Measurements from ENCODE around the gene AKAP13. TPM values are rescaled to one million over a fixed set of nuclear protein-coding genes. Genes with fewer than 3 reads are reported as not detected.

The AKAP13 gene
- total and polyA plus RNA-seq, 2 of the 13 experiments (the other 11 are each of a cell fraction or from before 2014, with no cell fraction given) = 6.7 to 27.1 TPM

- TF ChIP-seq ZHX2 (IDR thresholded peaks at IDR 0.05; ENCODE audit: low read depth) = no peak
- TF ChIP-seq ZHX2 (CRISPR knock-in tag; IDR thresholded peaks at IDR 0.05; ENCODE audit: borderline replicate concordance) = no peak
- TF ChIP-seq FOXP1 (IDR thresholded peaks at IDR 0.05) = no peak
- TF ChIP-seq FOXP1 (CRISPR knock-in tag; IDR thresholded peaks at IDR 0.05) = peak; percentile 27; the same call in 1 of the 2 replicates
- TF ChIP-seq ZSCAN20 (CRISPR knock-in tag; IDR thresholded peaks at IDR 0.05; ENCODE audit: borderline replicate concordance) = no peak
- TF ChIP-seq MXI1 (IDR thresholded peaks at IDR 0.05; ENCODE audit: borderline replicate concordance, low read depth, low read length) = no peak
- TF ChIP-seq BRD4 (CRISPR knock-in tag; IDR thresholded peaks at IDR 0.05) = no peak
- TF ChIP-seq ZSCAN29 (CRISPR knock-in tag; conservative IDR thresholded peaks at IDR 0.05) = no peak
- no peak for TF ChIP-seq ZNF713 (CRISPR knock-in tag; IDR thresholded peaks at IDR 0.05)
- 0 out of 4 replicates have a peak, but pooled peaks of 1 of the 2 experiments have one; percentile 24 for TF ChIP-seq KLF16 (CRISPR knock-in tag; IDR thresholded peaks at IDR 0.05)
- TF ChIP-seq ZNF496 (CRISPR knock-in tag; IDR thresholded peaks at IDR 0.05; ENCODE audit: insufficient replicate concordance) = no peak
- TF ChIP-seq JUN (CRISPR knock-in tag; IDR thresholded peaks at IDR 0.05) = 0 out of 2 replicates have a peak, but pooled peaks have one; percentile 40
- no peak for TF ChIP-seq HNF1A (IDR thresholded peaks at IDR 0.05; ENCODE audit: low read depth)
- TF ChIP-seq HNF1A (CRISPR knock-in tag; IDR thresholded peaks at IDR 0.05; ENCODE audit: borderline replicate concordance) = 0 out of 2 replicates have a peak, but pooled peaks have one; percentile 24
- TF ChIP-seq ZNF253 (CRISPR knock-in tag; IDR thresholded peaks at IDR 0.05; ENCODE audit: borderline replicate concordance) = no peak
- TF ChIP-seq SRF (IDR thresholded peaks at IDR 0.05; ENCODE audit: low read depth, low read length) = no peak
- TF ChIP-seq NR2F1 (CRISPR knock-in tag; IDR thresholded peaks at IDR 0.05) = peak in 1 of 2 experiments; percentile 74; a peak in 1 of 4 replicates
- TF ChIP-seq TBX2 (CRISPR knock-in tag; IDR thresholded peaks at IDR 0.05; ENCODE audit: borderline replicate concordance) = peak; percentile 32; the same call in 1 of the 2 replicates
- TF ChIP-seq ZNF782 (CRISPR knock-in tag; IDR thresholded peaks at IDR 0.05; ENCODE audit: borderline replicate concordance) = no peak
- no peak for TF ChIP-seq ZNF747 (CRISPR knock-in tag; IDR thresholded peaks at IDR 0.05; ENCODE audit: borderline replicate concordance)
- no peak for TF ChIP-seq ZNF367 (CRISPR knock-in tag; IDR thresholded peaks at IDR 0.05; ENCODE audit: borderline replicate concordance)
These were observed 328.1 kb downstream of the AKAP13 start (continued) for GRCh38 chr15:85708402-85708941.
